Smooth muscle cell (in vitro differentiated cells): Measurements from ENCODE around the gene TBC1D22A. TPM values are rescaled to one million over a fixed set of nuclear protein-coding genes. Genes with fewer than 3 reads are reported as not detected.

ENCODE experiments used
- DNase-seq: peaks from one replicate; lab custom pipeline; 2025; ENCODE audit not compliant: unreplicated experiment; lab: John Stamatoyannopoulos, UW
- H2AFZ ChIP-seq: fragments of 200-600 bp; sonication (generic); 2 replicates; pipeline ENCODE4 v1.6.0; 2016; ENCODE audit warnings: antibody characterized with exemption, low read depth, mild to moderate bottlenecking
- H3F3A ChIP-seq: fragments of 200-600 bp; sonication (generic); 2 replicates; pipeline ENCODE4 v1.6.0; 2017; ENCODE audit warnings: antibody characterized with exemption, low read depth
- H3K27ac ChIP-seq: fragments of 200-600 bp; sonication (generic); 2 replicates; pipeline ENCODE4 v1.5.1; 2016; ENCODE audit warnings: low read depth, mild to moderate bottlenecking
- H3K27me3 ChIP-seq: fragments of 200-600 bp; sonication (generic); 2 replicates; pipeline ENCODE4 v1.6.1; 2016; ENCODE audit warnings: low read depth, mild to moderate bottlenecking
- H3K36me3 ChIP-seq: fragments of 200-600 bp; sonication (generic); 2 replicates; pipeline ENCODE4 v1.5.1; 2016; ENCODE audit warnings: low read depth
- H3K4me1 ChIP-seq: fragments of 200-600 bp; sonication (generic); 2 replicates; pipeline ENCODE4 v1.5.1; 2016; ENCODE audit warnings: low read depth
- H3K4me2 ChIP-seq: fragments of 200-600 bp; sonication (generic); 2 replicates; pipeline ENCODE4 v1.6.0; 2016; ENCODE audit warnings: mild to moderate bottlenecking
- H3K4me3 ChIP-seq: fragments of 200-600 bp; sonication (generic); 2 replicates; pipeline ENCODE4 v1.5.1; 2016; ENCODE audit warnings: mild to moderate bottlenecking
- H3K79me2 ChIP-seq: fragments of 200-600 bp; sonication (generic); 2 replicates; pipeline ENCODE4 v1.6.0; 2016; ENCODE audit warnings: low read depth, mild to moderate bottlenecking
- H3K9ac ChIP-seq: fragments of 200-600 bp; sonication (generic); 2 replicates; pipeline ENCODE4 v1.6.0; 2016; ENCODE audit warnings: low read depth
- H3K9me3 ChIP-seq: fragments of 200-600 bp; sonication (generic); replicated peaks from 2 replicates; pipeline ENCODE4 v1.5.1; 2016; ENCODE audit warnings: low read depth
- H4K20me1 ChIP-seq: fragments of 200-600 bp; sonication (generic); 2 replicates; pipeline ENCODE4 v1.6.0; 2016; ENCODE audit warnings: low read depth
- CTCF ChIP-seq: fragments of 200-600 bp; sonication (generic); IDR thresholded peaks from 2 replicates; pipeline ENCODE4 v1.5.1; 2017; ENCODE audit warnings: borderline replicate concordance, mild to moderate bottlenecking, antibody characterized with exemption; ENCODE audit not compliant: insufficient read depth, poor library complexity, severe bottlenecking
- WGBS: methylation state at CpG from one replicate; pipeline ENCODE4 v1.1.7; 2016; ENCODE audit warnings: low lambda C conversion rate; 5-methylcytosine and 5-hydroxymethylcytosine counted together
- polyA plus RNA-seq: library from polyadenylated mRNA; unstranded; fragments of >200 nt; fragmentation: Nextera tagmentation; extraction: Ambion mirVana; gene quantifications from 2 replicates; pipeline ENCODE4 v1.2.1, GENCODE V29; 2016
- total RNA-seq: library from RNA; depleted of rRNA; stranded (reverse); fragments of >200 nt; gene quantifications from 2 replicates; pipeline ENCODE4 v1.2.3, GENCODE V29; 2014

Gene TBC1D22A
- total and polyA plus RNA-seq, 2 experiments from 2014 or later: 12.5 to 14.4 TPM

- TF ChIP-seq CTCF: no peak
- H2AFZ ChIP-seq: no peak overlapping the region
- no peak overlapping the region for H3K9ac ChIP-seq
- H3K9me3 ChIP-seq: no peaks in the 10 kb centered on the region
- 92% methylated on average over 10 of the region's 10 CpGs for WGBS
- no peak overlapping the region for H3K4me2 ChIP-seq
- no peaks in the 10 kb centered on the region for H3K4me1 ChIP-seq
- H3K36me3 ChIP-seq: no peaks in the 10 kb centered on the region
- H3F3A ChIP-seq: no peaks in the 10 kb centered on the region
- H3K4me3 ChIP-seq: no peak overlapping the region
- no peak overlapping the region for H3K27ac ChIP-seq
- DNase-seq: no peak
- H3K79me2 ChIP-seq: no peaks in the 10 kb centered on the region
- H4K20me1 ChIP-seq: no peaks in the 10 kb centered on the region
- H3K27me3 ChIP-seq: no peaks in the 10 kb centered on the region
Observed at GRCh38 chr22:47199979-47200272, 437.5 kb downstream of the TBC1D22A start.

- H3K4me1 ChIP-seq: no peaks in the 10 kb centered on the region
- no peak overlapping the region for H3K27ac ChIP-seq
- no peaks in the 10 kb centered on the region for H3K79me2 ChIP-seq
- H3K9ac ChIP-seq: no peak overlapping the region
- no peak for TF ChIP-seq CTCF
- no peaks in the 10 kb centered on the region for H3K36me3 ChIP-seq
- no peak overlapping the region for H2AFZ ChIP-seq
- H3K4me2 ChIP-seq: no peak overlapping the region
- WGBS: 89% methylated on average over 25 of the region's 25 CpGs
- no peaks in the 10 kb centered on the region for H4K20me1 ChIP-seq
- H3F3A ChIP-seq: no peaks in the 10 kb centered on the region
- no peaks in the 10 kb centered on the region for H3K27me3 ChIP-seq
- no peak overlapping the region for H3K4me3 ChIP-seq
- H3K9me3 ChIP-seq: no peaks in the 10 kb centered on the region
- DNase-seq: no peak
Observed at GRCh38 chr22:47200273-47201051, 438.0 kb downstream of the TBC1D22A start.

GRCh38 chr22:47201186-47201995 is 438.9 kb downstream of the TBC1D22A start:
- Histone ChIP-seq H3K27me3 (no peaks in the 10 kb centered on the region), H3K9ac (no peak overlapping the region), H3K79me2 (no peaks in the 10 kb centered on the region), H3K27ac (no peak overlapping the region), H2AFZ (no peak overlapping the region), H3K4me2 (no peak overlapping the region), H3K9me3 (no peaks in the 10 kb centered on the region), H3K4me3 (no peak overlapping the region), H4K20me1 (no peaks in the 10 kb centered on the region), H3K4me1 (no peaks in the 10 kb centered on the region), H3F3A (no peaks in the 10 kb centered on the region), H3K36me3 (no peaks in the 10 kb centered on the region)
- WGBS: 90% methylated on average over 15 of the region's 15 CpGs
- no peak for DNase-seq
- no peak for TF ChIP-seq CTCF
